Breast epithelium (tissue), 3 donors: Measurements from ENCODE around the gene HECTD1.

Source experiments
- CTCF ChIP-seq, 3 donors: fragments of 450-650 bp; IDR thresholded peaks; one replicate each; pipeline ENCODE4 v1.5.1; 2016 to 2017; ENCODE audit warnings: antibody characterized with exemption in 3 of 3, mild to moderate bottlenecking in 3 of 3, moderate library complexity in 3 of 3
- POLR2A ChIP-seq: fragments of 450-650 bp; IDR thresholded peaks from one replicate; pipeline ENCODE4 v1.6.1; 2016; ENCODE audit warnings: antibody characterized with exemption, mild to moderate bottlenecking, moderate library complexity

- TF ChIP-seq POLR2A (no peak), CTCF (IDR thresholded peaks at IDR 0.05) (no peak)
These were observed 1.7 kb downstream of the HECTD1 start for GRCh38 chr14:31205681-31206535.
